Measurements from ENCODE around the gene PARP15. TPM values are rescaled to one million over a fixed set of nuclear protein-coding genes. Genes with fewer than 3 reads are reported as not detected.
A peak's percentile ranks its signal among the peaks of the same experiment; 100 is the strongest.

Gene PARP15
- total RNA-seq, 1 experiment from 2014 or later, result 0.24 TPM

- Histone ChIP-seq H3K4ac (ENCODE audit: low read depth, low read length) (no peak overlapping the region), H4K5ac (ENCODE audit: insufficient read length, low read depth, low read length) (no peak overlapping the region), H2BK20ac (ENCODE audit: low read depth, low read length, poor library complexity, severe bottlenecking) (no peak overlapping the region), H3K18ac (ENCODE audit: insufficient read length, low read depth, low read length) (no peak overlapping the region), H3K27me3 (ENCODE audit: insufficient read depth, low read length) (no peaks in the 10 kb centered on the region), H2BK15ac (ENCODE audit: low read depth, low read length) (no peak overlapping the region), H3K27ac (ENCODE audit: insufficient read length, low read depth, low read length) (no peak overlapping the region), H4K8ac (replicated peaks; ENCODE audit: insufficient read length, low read depth, low read length) (no peak overlapping the region), H2BK12ac (ENCODE audit: insufficient read length, low read depth, low read length) (no peak overlapping the region), H3K14ac (ENCODE audit: insufficient read depth, low read length) (no peak overlapping the region), H3K9me3 (ENCODE audit: control insufficient read depth, low read depth, low read length) (no peaks in the 10 kb centered on the region), H2BK5ac (ENCODE audit: insufficient read length, low read length) (no peak overlapping the region), H2AK5ac (ENCODE audit: insufficient read length, low read length) (no peak overlapping the region), H3K79me2 (ENCODE audit: insufficient read depth, low read length) (no peaks in the 10 kb centered on the region), H4K91ac (ENCODE audit: insufficient read length, low read depth, low read length) (no peak overlapping the region), H2AFZ (ENCODE audit: low read length) (no peak overlapping the region), H3K4me1 (ENCODE audit: insufficient read depth, low read length) (peaks cover 9% of the 10 kb centered on the region), H4K20me1 (ENCODE audit: control insufficient read depth, insufficient read depth, insufficient read length) (no peaks in the 10 kb centered on the region), H3K4me2 (ENCODE audit: insufficient read depth, insufficient read length, low read length) (no peak overlapping the region), H3K23ac (ENCODE audit: insufficient read length, low read depth, low read length) (no peak overlapping the region), H3T11ph (ENCODE audit: low read length) (no peak overlapping the region), H2BK120ac (ENCODE audit: low read depth, low read length, poor library complexity, severe bottlenecking) (no peak overlapping the region), H3K79me1 (ENCODE audit: insufficient read depth, low read depth, low read length, poor library complexity, severe bottlenecking) (no peaks in the 10 kb centered on the region), H3K56ac (ENCODE audit: insufficient read length, low read depth, low read length) (no peak overlapping the region), H3K9ac (ENCODE audit: extremely low read depth, insufficient read length, low read length) (no peak overlapping the region), H3K23me2 (ENCODE audit: insufficient read length, low read depth, low read length, poor library complexity, severe bottlenecking) (no peaks in the 10 kb centered on the region)
- TF ChIP-seq CTCF (conservative IDR thresholded peaks at IDR 0.05), result peak; percentile 68
- Mint-ChIP-seq H3K27ac (0 out of 7 replicates have a peak overlapping the region, but pooled peaks of 1 of the 3 experiments have one; percentile 74), H3K9me3 (no peaks in the 10 kb centered on the region), H3K36me3 (ENCODE audit: insufficient read depth in 1 of 3, low read depth in 3 of 3) (no peaks in the 10 kb centered on the region; a peak in 1 of 7 replicates), H3K4me3 (no peak overlapping the region), H3K27me3 (ENCODE audit: low read depth) (peaks cover 3% of the 10 kb centered on the region; the same call in 1 of the 2 replicates), H3K4me1 (peaks cover 17 to 28% of the 10 kb centered on the region in 2 experiments)
- WGBS (ENCODE audit: extremely low coverage, insufficient read length, low lambda C conversion rate), result no CpG with 5 or more reads among the region's 1 CpG
- DNase-seq, result no peak
Measured at GRCh38 chr3:122560680-122561079, 16.8 kb upstream of the PARP15 start.
